NCI-H1694 treated with DMSO at 0.1 percent for 48 hours (cell line): ENCODE measurements around the gene IP6K3.

Source experiments
- DNase-seq: peaks from one replicate; lab custom pipeline; 2025; lab: John Stamatoyannopoulos, UW

The IP6K3 gene

GRCh38 chr6:33672808-33673207 lies 73.9 kb downstream of the IP6K3 start:
- no peak for DNase-seq

- no peak for DNase-seq
Observed at GRCh38 chr6:33671744-33672072, 75.0 kb downstream of the IP6K3 start.
